ENCODE measurements around the gene SETD2.

SETD2 gene

GRCh38 chr3:46997453-46998091, 166.3 kb downstream of the SETD2 start:
- TF ChIP-seq, protein P1, sequence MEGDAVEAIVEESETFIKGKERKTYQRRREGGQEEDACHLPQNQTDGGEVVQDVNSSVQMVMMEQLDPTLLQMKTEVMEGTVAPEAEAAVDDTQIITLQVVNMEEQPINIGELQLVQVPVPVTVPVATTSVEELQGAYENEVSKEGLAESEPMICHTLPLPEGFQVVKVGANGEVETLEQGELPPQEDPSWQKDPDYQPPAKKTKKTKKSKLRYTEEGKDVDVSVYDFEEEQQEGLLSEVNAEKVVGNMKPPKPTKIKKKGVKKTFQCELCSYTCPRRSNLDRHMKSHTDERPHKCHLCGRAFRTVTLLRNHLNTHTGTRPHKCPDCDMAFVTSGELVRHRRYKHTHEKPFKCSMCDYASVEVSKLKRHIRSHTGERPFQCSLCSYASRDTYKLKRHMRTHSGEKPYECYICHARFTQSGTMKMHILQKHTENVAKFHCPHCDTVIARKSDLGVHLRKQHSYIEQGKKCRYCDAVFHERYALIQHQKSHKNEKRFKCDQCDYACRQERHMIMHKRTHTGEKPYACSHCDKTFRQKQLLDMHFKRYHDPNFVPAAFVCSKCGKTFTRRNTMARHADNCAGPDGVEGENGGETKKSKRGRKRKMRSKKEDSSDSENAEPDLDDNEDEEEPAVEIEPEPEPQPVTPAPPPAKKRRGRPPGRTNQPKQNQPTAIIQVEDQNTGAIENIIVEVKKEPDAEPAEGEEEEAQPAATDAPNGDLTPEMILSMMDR (conservative IDR thresholded peaks at IDR 0.05): no peak

DNA sequence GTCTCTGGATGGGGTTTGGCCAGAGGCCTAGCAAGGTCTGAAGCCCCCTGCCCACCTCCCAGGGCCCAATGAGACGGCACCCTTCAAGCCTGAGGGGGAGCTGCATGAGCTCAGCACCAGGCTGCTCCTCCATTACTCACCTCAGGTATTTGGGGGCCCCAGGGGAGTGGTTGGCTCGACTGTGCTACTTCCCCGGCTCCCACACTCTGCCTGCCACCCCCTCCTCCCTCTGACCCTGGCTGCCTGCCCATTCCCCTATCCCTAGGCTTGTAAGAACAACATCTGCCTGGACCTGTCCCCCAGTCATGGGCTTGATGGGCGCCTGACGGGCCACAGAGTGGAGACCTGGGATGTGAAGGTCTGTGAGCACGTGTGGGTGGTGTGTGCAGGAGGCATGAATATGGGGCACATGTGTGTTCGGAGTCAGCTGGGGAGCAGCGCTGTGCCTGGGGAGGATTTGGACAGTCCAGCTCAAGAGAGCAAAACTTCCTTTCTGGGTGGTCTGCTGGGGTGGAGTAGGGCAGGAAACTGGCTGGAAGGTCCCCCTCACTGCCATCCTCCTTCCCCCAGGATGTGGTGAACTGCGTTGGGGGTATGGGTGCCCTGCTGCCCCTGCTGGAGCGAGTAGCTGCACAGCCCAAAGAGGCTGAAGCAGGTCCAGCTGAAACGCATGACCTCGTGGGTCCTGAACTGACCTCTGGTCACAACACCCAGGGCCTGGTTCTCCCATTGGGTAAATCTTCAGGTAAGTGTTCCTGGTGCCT, 167.0 kb downstream of the SETD2 start:
- TF ChIP-seq, protein P1 (conservative IDR thresholded peaks at IDR 0.05): no peak
- H3K27ac ChIP-seq: no peak overlapping the region

More at GRCh38 chr3:46997453-46998091, 166.3 kb downstream of the SETD2 start:
- no peak overlapping the region for H3K27ac ChIP-seq

- TF ChIP-seq, protein P1 (conservative IDR thresholded peaks at IDR 0.05): no peak
- no peak overlapping the region for H3K27ac ChIP-seq
Measured at GRCh38 chr3:46995901-46996562, 167.9 kb downstream of the SETD2 start.

- TF ChIP-seq, protein P1 (conservative IDR thresholded peaks at IDR 0.05): no peak
- H3K27ac ChIP-seq: no peak overlapping the region
Measured at GRCh38 chr3:46994801-46995731, 168.8 kb downstream of the SETD2 start.

DNA sequence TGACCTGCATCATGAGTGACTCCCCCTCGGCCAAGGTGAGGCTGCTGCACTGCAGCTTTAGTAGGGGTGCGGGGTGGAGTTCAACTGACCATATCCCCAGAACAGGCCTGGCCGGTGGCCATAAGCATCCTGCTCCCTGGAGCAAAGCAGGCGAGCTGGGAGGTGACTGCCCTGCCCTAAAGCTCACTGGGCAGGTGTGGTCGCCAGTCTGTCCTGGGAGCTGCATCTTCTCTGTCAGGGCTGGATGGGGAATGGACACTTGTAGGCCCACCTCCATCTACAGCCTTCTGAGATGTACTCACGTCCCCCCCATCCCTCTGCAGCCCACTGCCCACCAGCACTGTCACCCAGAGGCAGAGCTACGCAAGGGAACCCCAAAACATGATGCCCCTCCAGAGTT, 169.9 kb downstream of the SETD2 start:
- H3K27ac ChIP-seq: no peak overlapping the region
- TF ChIP-seq, protein P1 (conservative IDR thresholded peaks at IDR 0.05): no peak

GRCh38 chr3:46993292-46993691, 170.6 kb downstream of the SETD2 start:
- no peak overlapping the region for H3K27ac ChIP-seq
- TF ChIP-seq, protein P1 (conservative IDR thresholded peaks at IDR 0.05): no peak
